HTERT RPE-1 (cell line): Measurements from ENCODE around the gene DNAJC13.

Experiments used
- in situ Hi-C: fragments of 300-500 bp; cut with MboI; formaldehyde crosslinking; loops from 4 replicates; pipeline ENCODE4 v1.14.3; 2020; ENCODE audit warnings: low sequenced_read_pairs

Gene DNAJC13

DNA sequence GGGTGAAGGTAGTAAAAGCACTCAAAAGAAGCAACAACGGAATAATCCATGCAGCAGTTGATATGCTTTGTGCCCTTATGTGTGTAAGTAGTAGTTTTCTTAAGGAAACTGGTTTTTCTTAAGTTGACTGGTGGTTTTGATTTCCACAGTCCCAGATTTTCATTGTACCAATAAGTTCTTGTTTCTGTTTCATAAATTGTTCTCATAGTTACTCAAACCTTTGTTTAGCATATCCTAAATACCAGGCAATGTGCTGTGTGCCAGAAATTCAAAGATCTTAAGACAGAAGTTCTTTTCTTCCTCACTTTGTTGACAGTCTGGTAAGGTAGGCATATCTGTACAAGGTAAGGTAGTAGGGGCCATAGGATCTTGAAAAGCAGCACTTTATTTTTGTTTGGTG is 40.0 kb downstream of the DNAJC13 start:
- in situ Hi-C loops: no loop called here

GRCh38 chr3:132459551-132459950 is 42.2 kb downstream of the DNAJC13 start:
- in situ Hi-C loops: no loop called here

- in situ Hi-C loops: no loop called here
These were observed 44.2 kb downstream of the DNAJC13 start for GRCh38 chr3:132461544-132461943.

DNA sequence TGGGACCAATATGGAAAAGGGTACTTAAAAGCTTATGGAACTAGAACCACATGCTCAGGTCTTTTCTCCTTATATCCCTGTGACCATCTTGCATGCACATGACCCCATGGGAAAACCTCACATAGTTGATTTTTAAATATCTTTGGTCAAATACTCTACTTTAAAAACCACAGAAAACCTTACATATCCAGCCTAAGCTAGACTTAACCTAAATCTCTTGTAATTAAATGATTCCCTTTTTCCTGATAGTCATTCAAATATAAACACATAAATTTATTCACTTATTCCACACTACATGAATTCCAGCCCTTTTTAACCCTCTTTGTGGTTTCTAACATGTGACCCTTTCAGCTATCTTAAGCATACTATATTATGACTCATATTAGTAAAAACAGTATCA is 46.8 kb downstream of the DNAJC13 start:
- in situ Hi-C loops: no loop called here

- in situ Hi-C loops: no loop called here
These were observed 52.0 kb downstream of the DNAJC13 start for GRCh38 chr3:132469326-132469725.

- in situ Hi-C loops: no loop called here
These were observed 68.8 kb downstream of the DNAJC13 start for GRCh38 chr3:132486099-132486498.

- in situ Hi-C loops: no loop called here
These were observed 70.8 kb downstream of the DNAJC13 start for GRCh38 chr3:132488151-132488550.

DNA sequence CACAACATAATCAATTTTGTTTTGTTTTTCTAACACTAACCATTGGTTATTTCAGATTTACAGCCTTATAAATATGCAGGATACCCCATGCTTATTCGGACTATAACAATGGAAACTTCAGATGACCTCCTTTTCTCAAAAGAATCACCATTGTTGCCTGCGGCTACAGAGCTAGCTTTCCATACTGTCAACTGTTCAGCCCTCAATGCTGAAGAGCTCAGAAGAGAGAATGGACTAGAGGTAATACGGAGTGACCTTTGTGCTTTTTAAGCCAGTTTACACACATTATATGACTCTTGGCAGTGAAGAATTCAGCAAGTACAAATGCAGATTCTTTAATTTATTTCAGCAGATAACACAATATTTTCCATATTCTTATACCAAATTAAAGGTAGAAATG is 81.8 kb downstream of the DNAJC13 start:
- in situ Hi-C loops: no loop called here

GRCh38 chr3:132503559-132503958 is 86.3 kb downstream of the DNAJC13 start:
- in situ Hi-C loops: no loop called here

DNA sequence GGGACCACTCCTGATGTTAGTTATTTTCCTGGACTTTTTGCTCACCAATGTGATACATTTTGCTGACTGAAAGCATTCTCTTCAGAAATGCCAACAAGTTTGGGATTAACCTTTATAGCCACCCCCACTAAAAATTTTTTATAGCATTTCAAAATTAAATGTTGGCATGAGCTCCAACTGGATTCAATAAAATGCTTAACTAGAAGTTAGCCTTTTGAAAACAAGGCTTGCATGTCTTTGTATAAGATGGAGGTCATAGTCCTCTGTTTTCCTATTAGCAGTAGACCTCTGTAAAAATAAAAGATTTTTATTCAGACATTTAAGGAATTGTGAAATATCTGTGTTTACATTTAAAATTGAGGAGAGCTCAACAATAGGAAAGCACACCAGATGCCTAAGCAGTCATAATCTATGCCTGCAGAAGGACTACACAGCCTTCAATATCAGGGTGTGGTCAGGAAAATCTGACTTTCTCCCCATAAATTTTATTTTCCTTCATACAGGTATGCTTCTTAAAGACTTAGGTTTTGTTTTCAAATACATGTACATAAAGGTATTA is 87.2 kb downstream of the DNAJC13 start:
- in situ Hi-C loops: no loop called here

- in situ Hi-C loops: no loop called here
These were observed 90.4 kb downstream of the DNAJC13 start for GRCh38 chr3:132507657-132508056.

DNA sequence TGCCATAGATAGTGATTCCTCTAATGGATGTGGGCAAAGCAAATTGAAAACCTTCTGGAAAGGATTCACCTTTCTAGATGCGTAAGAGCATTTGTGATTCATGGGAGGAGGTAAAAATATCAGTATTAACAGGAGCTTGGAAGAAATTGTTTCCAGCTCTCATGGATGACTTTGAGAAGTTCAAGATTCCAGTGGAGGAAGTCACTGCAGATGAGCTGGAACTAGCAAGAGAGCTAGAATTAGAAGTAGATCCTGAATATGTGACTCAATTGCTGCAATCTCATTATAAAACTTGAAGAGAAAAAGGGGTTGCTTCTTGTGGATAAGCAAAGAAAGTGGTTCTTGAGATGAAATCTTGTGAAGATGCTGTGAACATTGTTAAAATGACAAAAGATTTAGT is 91.8 kb downstream of the DNAJC13 start:
- in situ Hi-C loops: no loop called here

DNA sequence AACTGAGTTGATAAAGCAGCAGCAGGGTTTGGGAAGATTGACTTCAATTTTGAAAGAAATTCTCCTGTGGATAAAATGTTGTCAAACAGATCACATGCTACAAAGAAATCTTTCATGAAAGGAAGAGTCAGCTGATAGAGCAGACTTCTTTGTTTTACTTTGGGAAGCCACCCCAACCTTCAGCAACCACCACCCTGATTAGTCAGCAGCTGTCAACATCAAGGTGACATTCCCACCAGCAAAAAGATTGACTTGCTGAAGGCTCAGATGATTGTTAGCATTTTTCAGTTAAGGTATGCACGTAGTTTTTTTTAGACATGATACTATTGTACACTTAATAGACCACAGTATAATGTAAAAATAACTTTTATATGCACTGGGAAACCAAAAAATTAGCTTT is 92.2 kb downstream of the DNAJC13 start:
- in situ Hi-C loops: no loop called here

GRCh38 chr3:132513057-132513456 is 95.8 kb downstream of the DNAJC13 start:
- in situ Hi-C loops: no loop called here

- in situ Hi-C loops: no loop called here
These were observed 100.0 kb downstream of the DNAJC13 start for GRCh38 chr3:132517311-132517710.

DNA sequence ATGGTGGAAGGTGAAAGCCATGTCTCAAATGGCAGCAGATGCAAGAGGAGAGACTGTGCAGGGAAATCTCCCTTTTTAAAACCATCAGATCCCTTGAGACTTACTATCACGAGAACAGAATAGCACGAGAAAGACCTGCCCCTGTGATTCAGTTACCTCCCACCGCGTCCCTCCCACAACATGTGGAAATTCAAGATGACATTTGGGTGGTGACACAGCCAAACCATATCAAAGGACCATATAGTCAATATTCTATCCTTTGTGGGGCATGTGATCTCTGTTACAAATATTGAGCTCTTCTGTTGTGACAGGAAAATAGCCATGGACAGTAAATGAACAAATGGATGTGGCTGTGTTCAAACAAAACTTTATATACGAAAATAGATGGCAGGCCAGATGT is 102.6 kb downstream of the DNAJC13 start:
- in situ Hi-C loops: no loop called here

GRCh38 chr3:132521901-132522300 is 104.6 kb downstream of the DNAJC13 start:
- in situ Hi-C loops: no loop called here

DNA sequence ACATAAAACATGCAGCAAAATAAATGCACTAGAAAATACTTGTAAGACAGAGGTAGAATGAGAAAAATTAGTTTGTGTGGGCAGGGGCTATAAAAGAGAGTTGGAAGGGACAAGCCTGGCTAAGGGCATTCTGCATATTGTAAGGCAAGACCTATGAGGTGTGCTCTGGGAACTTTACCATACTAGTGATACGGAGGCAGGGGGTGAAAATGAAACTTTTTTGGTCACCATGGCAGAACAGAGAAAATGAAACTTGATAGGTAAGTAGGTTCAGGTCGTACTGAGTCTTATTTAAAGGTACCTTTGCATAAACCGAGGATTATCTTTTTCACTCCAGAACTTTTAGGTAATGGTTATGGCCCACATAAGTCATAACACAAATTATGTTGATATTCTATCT is 105.1 kb downstream of the DNAJC13 start:
- in situ Hi-C loops: no loop called here

DNA sequence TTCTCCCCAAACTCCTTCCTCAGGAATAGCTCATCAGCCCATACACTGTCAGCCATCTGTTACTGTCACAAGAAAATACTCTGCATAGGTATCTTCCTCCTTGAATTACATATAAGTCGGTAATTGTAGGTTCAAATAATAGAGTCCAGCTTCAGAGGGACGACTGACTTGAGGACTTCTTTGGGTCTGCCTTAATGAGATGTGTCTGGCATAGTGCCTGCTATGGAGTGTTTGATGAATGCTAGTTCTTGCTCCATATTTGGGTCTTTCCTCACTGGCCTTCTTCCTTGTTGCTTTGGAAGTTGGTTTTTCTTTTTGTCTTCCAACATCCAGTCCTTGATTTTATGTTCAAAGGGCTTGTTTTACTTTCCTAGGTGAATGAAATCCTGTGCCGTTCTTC is 113.3 kb downstream of the DNAJC13 start:
- in situ Hi-C loops: no loop called here

DNA sequence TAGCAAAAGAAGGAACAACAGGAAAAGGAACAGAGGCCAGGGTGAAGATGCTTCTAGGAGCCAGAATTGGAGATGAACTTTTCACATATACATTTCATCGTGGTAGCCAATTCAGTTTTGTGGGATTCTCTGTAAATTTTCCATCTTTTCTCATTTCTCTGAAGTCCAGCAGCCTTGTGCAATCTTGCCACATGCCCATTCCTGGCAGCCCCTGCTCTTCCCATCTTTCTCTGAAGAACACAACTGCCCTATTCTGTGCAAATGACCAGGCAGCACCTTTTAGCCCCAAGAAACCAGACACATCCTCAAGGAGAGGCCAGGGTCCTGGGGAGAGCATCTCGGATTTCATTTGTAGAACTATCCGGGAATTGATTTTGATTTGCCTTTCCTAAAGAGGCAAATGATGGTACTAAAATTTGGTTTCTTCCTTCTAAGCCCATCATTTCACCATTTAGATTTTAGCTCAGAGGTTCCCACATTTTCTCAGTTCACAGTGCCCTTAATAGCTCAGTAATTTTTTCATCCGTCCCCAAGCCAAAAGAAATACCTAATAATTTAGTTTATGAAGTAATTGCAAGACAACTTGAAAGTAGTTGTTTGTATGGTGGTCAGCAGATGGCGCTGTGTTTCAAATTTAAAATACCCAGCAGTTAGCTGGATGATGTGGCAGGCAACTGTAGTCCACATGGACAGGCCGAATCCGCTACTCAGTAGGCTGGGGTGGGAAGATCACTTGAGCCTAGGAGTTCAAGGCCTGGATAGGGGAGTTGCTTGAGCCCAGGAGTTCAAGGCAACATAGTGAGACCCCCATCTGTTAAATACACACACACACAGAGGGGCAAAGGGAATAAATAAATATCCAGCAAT is 118.5 kb downstream of the DNAJC13 start:
- in situ Hi-C loops: no loop called here

GRCh38 chr3:132536442-132537153 is 119.3 kb downstream of the DNAJC13 start:
- in situ Hi-C loops: no loop called here

DNA sequence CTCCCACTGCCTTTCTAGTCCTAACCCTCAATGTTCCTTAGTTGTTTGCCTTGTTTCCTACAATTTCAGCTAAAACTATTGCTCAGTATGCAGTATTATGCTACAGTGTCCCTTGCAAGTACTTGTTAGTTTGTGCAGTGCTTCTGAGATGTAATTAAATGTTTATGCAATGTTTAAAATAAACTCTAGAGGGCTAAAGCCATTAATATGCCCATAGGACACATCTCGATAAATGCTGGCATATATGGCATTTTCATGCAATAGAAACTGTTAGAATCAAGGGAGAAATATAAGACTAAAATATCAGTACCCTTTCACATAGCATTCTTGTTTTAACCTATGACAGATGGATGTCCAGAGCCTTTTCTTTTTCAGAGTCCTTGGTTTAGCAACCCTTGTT is 120.0 kb downstream of the DNAJC13 start:
- in situ Hi-C loops: no loop called here
